Trophoblast cell (in vitro differentiated cells and primary cell): ENCODE measurements around the gene RBPJL.

Experiments used
- DNase-seq, 2 donors: peaks; one replicate each; pipeline ENCODE4 v3.0.0-alpha.2; 2016
- H2AFZ ChIP-seq: 2 replicates; pipeline ENCODE4 v1.6.1; 2013; ENCODE audit warnings: low read length, moderate library complexity, mild to moderate bottlenecking; ENCODE audit not compliant: insufficient read depth, poor library complexity
- H2AK5ac ChIP-seq: 2 replicates; pipeline ENCODE4 v1.6.1; 2013; ENCODE audit warnings: mild to moderate bottlenecking, low read length
- H2BK120ac ChIP-seq: 2 replicates; pipeline ENCODE4 v1.6.1; 2013; ENCODE audit warnings: low read length, mild to moderate bottlenecking, moderate library complexity; ENCODE audit not compliant: insufficient read depth, poor library complexity
- H2BK12ac ChIP-seq: 2 replicates; pipeline ENCODE4 v1.6.1; 2013; ENCODE audit warnings: mild to moderate bottlenecking, low read length, moderate library complexity
- H2BK5ac ChIP-seq: 2 replicates; pipeline ENCODE4 v1.6.1; 2013; ENCODE audit warnings: low read length, low read depth, moderate library complexity, mild to moderate bottlenecking; ENCODE audit not compliant: poor library complexity
- H3K14ac ChIP-seq: 2 replicates; pipeline ENCODE4 v1.6.1; 2013; ENCODE audit warnings: mild to moderate bottlenecking, low read length
- H3K18ac ChIP-seq: 2 replicates; pipeline ENCODE4 v1.6.1; 2013; ENCODE audit warnings: mild to moderate bottlenecking, low read length
- H3K23ac ChIP-seq: 2 replicates; pipeline ENCODE4 v1.6.1; 2013; ENCODE audit warnings: low read length
- H3K27ac ChIP-seq: 2 replicates; pipeline ENCODE4 v1.5.1; 2013; ENCODE audit warnings: low read depth, mild to moderate bottlenecking, inconsistent platforms, low read length, moderate library complexity
- H3K27me3 ChIP-seq: 2 replicates; pipeline ENCODE4 v1.6.1; 2013; ENCODE audit warnings: inconsistent platforms, mild to moderate bottlenecking, low read length, moderate library complexity; ENCODE audit not compliant: insufficient read depth
- H3K36me3 ChIP-seq, 2 experiments: 1 replicate in 1 of 2; 2 replicates in 1 of 2; pipeline ENCODE4 v1.6.1; 2013; ENCODE audit warnings: low read length in 2 of 2, mild to moderate bottlenecking in 2 of 2, moderate library complexity in 1 of 2; ENCODE audit not compliant: insufficient read depth in 2 of 2, control insufficient read depth in 1 of 2
- H3K4ac ChIP-seq: 2 replicates; pipeline ENCODE4 v1.6.1; 2013; ENCODE audit warnings: low read depth, mild to moderate bottlenecking, low read length, moderate library complexity
- H3K4me1 ChIP-seq, 2 experiments: 1 replicate in 1 of 2; 2 replicates in 1 of 2; pipeline ENCODE4 v1.6.1; 2013; ENCODE audit warnings: low read length in 2 of 2, mild to moderate bottlenecking in 2 of 2, moderate library complexity in 1 of 2; ENCODE audit not compliant: insufficient read depth in 2 of 2, control insufficient read depth in 1 of 2
- H3K4me2 ChIP-seq: 2 replicates; pipeline ENCODE4 v1.6.1; 2013; ENCODE audit warnings: inconsistent platforms, mild to moderate bottlenecking, low read length, moderate library complexity
- H3K4me3 ChIP-seq: 2 replicates; pipeline ENCODE4 v1.5.1; 2013; ENCODE audit warnings: mild to moderate bottlenecking, low read depth, low read length, inconsistent platforms
- H3K79me1 ChIP-seq: one replicate; pipeline ENCODE4 v1.6.1; 2013; ENCODE audit warnings: low read length
- H3K79me2 ChIP-seq: 2 replicates; pipeline ENCODE4 v1.6.1; 2013; ENCODE audit warnings: low read length, mild to moderate bottlenecking; ENCODE audit not compliant: control insufficient read depth, insufficient read depth, poor library complexity
- H3K9ac ChIP-seq: 2 replicates; pipeline ENCODE4 v1.6.1; 2013; ENCODE audit warnings: mild to moderate bottlenecking, low read length
- H3K9me3 ChIP-seq: 2 replicates; pipeline ENCODE4 v1.6.1; 2013; ENCODE audit warnings: low read depth, mild to moderate bottlenecking, control low read depth, inconsistent platforms, low read length; ENCODE audit not compliant: insufficient read depth
- H4K12ac ChIP-seq: 2 replicates; pipeline ENCODE4 v1.6.1; 2013; ENCODE audit warnings: low read depth, mild to moderate bottlenecking, low read length, moderate library complexity
- H4K8ac ChIP-seq: 2 replicates; pipeline ENCODE4 v1.6.1; 2013; ENCODE audit warnings: low read depth, mild to moderate bottlenecking, low read length, moderate library complexity
- H4K91ac ChIP-seq: one replicate; pipeline ENCODE4 v1.6.1; 2013; ENCODE audit warnings: low read depth, mild to moderate bottlenecking, low read length, moderate library complexity
- WGBS: extraction: QIAGEN DNeasy Blood & Tissue Kit; methylation state at CpG from one replicate; pipeline ENCODE4 v1.1.7; 2013; ENCODE audit warnings: missing lambda C conversion rate; ENCODE audit not compliant: insufficient read length, insufficient coverage; ENCODE audit errors: extremely low coverage; 5-methylcytosine and 5-hydroxymethylcytosine counted together

The RBPJL gene

GRCh38 chr20:45282700-45283550, 23.7 kb upstream of the RBPJL start:
- H3K4me1 ChIP-seq, result no peaks in the 10 kb centered on the region
- DNase-seq, result no peak
- H2AFZ ChIP-seq, result no peak overlapping the region
- no peak overlapping the region for H2BK5ac ChIP-seq
- no peak overlapping the region for H2BK12ac ChIP-seq
- H3K23ac ChIP-seq, result no peak overlapping the region
- no peaks in the 10 kb centered on the region for H3K79me2 ChIP-seq
- no peak overlapping the region for H3K4me2 ChIP-seq
- H3K27ac ChIP-seq, result no peak overlapping the region
- no peaks in the 10 kb centered on the region for H3K79me1 ChIP-seq
- H4K12ac ChIP-seq, result no peak overlapping the region
- 100% methylated on average over 1 of the region's 7 CpGs for WGBS
- H3K14ac ChIP-seq, result no peak overlapping the region
- no peak overlapping the region for H4K8ac ChIP-seq
- H3K18ac ChIP-seq, result no peak overlapping the region
- H3K27me3 ChIP-seq, result no peaks in the 10 kb centered on the region
- H4K91ac ChIP-seq, result no peak overlapping the region
- no peak overlapping the region for H2BK120ac ChIP-seq
- no peak overlapping the region for H3K4ac ChIP-seq
- H3K36me3 ChIP-seq, result no peaks in the 10 kb centered on the region
- no peaks in the 10 kb centered on the region for H3K9me3 ChIP-seq
- H3K9ac ChIP-seq, result no peak overlapping the region
- H3K4me3 ChIP-seq, result no peak overlapping the region
- no peak overlapping the region for H2AK5ac ChIP-seq

DNA sequence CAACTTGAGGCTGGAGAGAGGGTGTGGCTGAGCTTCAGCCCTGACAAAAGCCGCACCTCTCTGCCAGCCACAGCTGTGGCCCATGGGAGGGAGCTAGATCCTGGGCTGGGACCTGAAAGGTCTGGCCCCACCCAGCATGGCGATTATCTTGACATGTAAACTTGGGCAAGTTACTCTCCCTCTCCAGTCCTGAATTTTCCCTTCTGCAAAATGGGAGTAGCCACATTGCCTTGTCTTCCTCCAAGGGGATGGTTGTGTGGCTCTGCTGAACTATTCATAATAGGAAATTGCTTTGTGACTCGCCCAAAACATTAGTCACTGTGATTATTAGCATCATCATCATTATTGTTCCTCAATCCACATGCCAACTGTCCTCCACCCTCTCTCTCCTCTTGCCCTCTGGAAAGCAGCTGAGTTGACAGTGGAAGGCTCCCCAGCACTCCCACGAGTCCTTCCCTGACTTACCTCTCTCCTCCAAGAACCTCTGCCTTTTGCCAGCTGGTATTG, 23.0 kb upstream of the RBPJL start:
- Histone ChIP-seq H4K8ac (no peak overlapping the region), H3K9ac (no peak overlapping the region), H2BK12ac (no peak overlapping the region), H4K91ac (no peak overlapping the region), H3K27ac (no peak overlapping the region), H4K12ac (no peak overlapping the region), H3K4me1 (no peaks in the 10 kb centered on the region), H2BK5ac (no peak overlapping the region), H3K79me2 (no peaks in the 10 kb centered on the region), H2AFZ (no peak overlapping the region), H3K4me3 (no peak overlapping the region), H3K27me3 (no peaks in the 10 kb centered on the region), H3K14ac (no peak overlapping the region), H2AK5ac (no peak overlapping the region), H3K36me3 (no peaks in the 10 kb centered on the region), H3K9me3 (no peaks in the 10 kb centered on the region), H3K18ac (no peak overlapping the region), H2BK120ac (no peak overlapping the region), H3K79me1 (no peaks in the 10 kb centered on the region), H3K23ac (no peak overlapping the region), H3K4ac (no peak overlapping the region), H3K4me2 (no peak overlapping the region)
- no CpG with 5 or more reads among the region's 4 CpGs for WGBS
- no peak for DNase-seq

- Histone ChIP-seq H3K4ac (no peak overlapping the region), H3K36me3 (no peaks in the 10 kb centered on the region), H4K12ac (no peak overlapping the region), H3K4me3 (no peak overlapping the region), H4K8ac (no peak overlapping the region), H3K27me3 (peaks cover 5% of the 10 kb centered on the region), H4K91ac (no peak overlapping the region), H3K18ac (no peak overlapping the region), H3K4me1 (peaks cover 3 to 5% of the 10 kb centered on the region in 2 experiments), H3K9ac (no peak overlapping the region), H2BK5ac (no peak overlapping the region), H3K14ac (no peak overlapping the region), H3K9me3 (no peaks in the 10 kb centered on the region), H3K23ac (no peak overlapping the region), H3K79me1 (peaks cover 1% of the 10 kb centered on the region), H3K4me2 (no peak overlapping the region), H2AFZ (no peak overlapping the region), H3K27ac (no peak overlapping the region), H2AK5ac (no peak overlapping the region), H3K79me2 (no peaks in the 10 kb centered on the region), H2BK12ac (no peak overlapping the region), H2BK120ac (no peak overlapping the region)
- DNase-seq, result no peak
- no CpG with 5 or more reads among the region's 4 CpGs for WGBS
These were observed 18.3 kb upstream of the RBPJL start for GRCh38 chr20:45288376-45288775.

GRCh38 chr20:45288860-45289259, 17.8 kb upstream of the RBPJL start:
- Histone ChIP-seq H3K14ac (no peak overlapping the region), H3K9ac (no peak overlapping the region), H2BK5ac (no peak overlapping the region), H3K27ac (no peak overlapping the region), H3K4me3 (no peak overlapping the region), H4K12ac (no peak overlapping the region), H3K23ac (no peak overlapping the region), H3K4me2 (no peak overlapping the region), H3K79me2 (no peaks in the 10 kb centered on the region), H4K91ac (no peak overlapping the region), H3K27me3 (peaks cover 6% of the 10 kb centered on the region), H2AK5ac (no peak overlapping the region), H3K9me3 (no peaks in the 10 kb centered on the region), H4K8ac (no peak overlapping the region), H3K4me1 (peaks cover 3 to 8% of the 10 kb centered on the region in 2 experiments), H3K79me1 (peaks cover 5% of the 10 kb centered on the region), H3K4ac (no peak overlapping the region), H3K36me3 (no peaks in the 10 kb centered on the region), H2BK12ac (no peak overlapping the region), H2AFZ (no peak overlapping the region), H2BK120ac (no peak overlapping the region), H3K18ac (no peak overlapping the region)
- WGBS, result no CpG with 5 or more reads among the region's 5 CpGs
- DNase-seq, result no peak
